HEK293 (cell line): ENCODE measurements around the gene TMC6.

ENCODE experiments used
- ATF2 ChIP-seq: fragments of 450-650 bp; formaldehyde crosslinking; IDR thresholded peaks from 2 replicates; pipeline ENCODE4 v1.5.1; 2016; ENCODE audit warnings: missing biosample characterization, missing genetic modification characterization, low read depth
- BCL11A ChIP-seq: fragments of 450-650 bp; formaldehyde crosslinking; IDR thresholded peaks from 2 replicates; pipeline ENCODE4 v1.5.1; 2016; ENCODE audit warnings: low read depth, missing biosample characterization, missing genetic modification characterization
- GLIS1 ChIP-seq: fragments of 450-650 bp; formaldehyde crosslinking; IDR thresholded peaks from 2 replicates; pipeline ENCODE4 v1.5.1; 2016; ENCODE audit warnings: missing biosample characterization, missing genetic modification characterization
- GLIS2 ChIP-seq: fragments of 450-650 bp; formaldehyde crosslinking; IDR thresholded peaks from 2 replicates; pipeline ENCODE4 v1.5.1; 2016; ENCODE audit warnings: missing biosample characterization, missing genetic modification characterization
- INSM2 ChIP-seq: fragments of 450-650 bp; formaldehyde crosslinking; IDR thresholded peaks from 2 replicates; pipeline ENCODE4 v1.5.1; 2016; ENCODE audit warnings: missing biosample characterization, missing genetic modification characterization
- KLF10 ChIP-seq: fragments of 450-650 bp; IDR thresholded peaks from 2 replicates; pipeline ENCODE4 v1.5.1; 2018; ENCODE audit warnings: missing biosample characterization, mild to moderate bottlenecking, missing genetic modification characterization
- RBAK ChIP-seq: fragments of 450-650 bp; formaldehyde crosslinking; IDR thresholded peaks from 2 replicates; pipeline ENCODE4 v1.5.1; 2016; ENCODE audit warnings: missing biosample characterization, missing genetic modification characterization
- REST ChIP-seq: fragments of 450-650 bp; formaldehyde crosslinking; IDR thresholded peaks from 2 replicates; pipeline ENCODE4 v1.5.1; 2016; ENCODE audit warnings: missing biosample characterization, missing genetic modification characterization
- SETDB1 ChIP-seq: IDR thresholded peaks from one replicate; pipeline ENCODE4 v1.6.1; 2017; ENCODE audit warnings: mild to moderate bottlenecking, low read length, moderate library complexity, mixed read lengths; ENCODE audit not compliant: insufficient read length
- ZBTB1 ChIP-seq: fragments of 450-650 bp; formaldehyde crosslinking; IDR thresholded peaks from 2 replicates; pipeline ENCODE4 v1.5.1; 2016; ENCODE audit warnings: missing biosample characterization, missing genetic modification characterization
- ZEB2 ChIP-seq: fragments of 450-650 bp; formaldehyde crosslinking; IDR thresholded peaks from 2 replicates; pipeline ENCODE4 v1.5.1; 2016; ENCODE audit warnings: missing biosample characterization, missing genetic modification characterization
- ZIC2 ChIP-seq: fragments of 450-650 bp; formaldehyde crosslinking; IDR thresholded peaks from 2 replicates; pipeline ENCODE4 v1.5.1; 2016; ENCODE audit warnings: missing biosample characterization, missing genetic modification characterization
- ZNF112 ChIP-seq: fragments of 450-650 bp; formaldehyde crosslinking; IDR thresholded peaks from 2 replicates; pipeline ENCODE4 v1.5.0; 2017; ENCODE audit warnings: missing biosample characterization, missing genetic modification characterization
- ZNF16 ChIP-seq: fragments of 450-650 bp; formaldehyde crosslinking; IDR thresholded peaks from 2 replicates; pipeline ENCODE4 v1.5.1; 2016; ENCODE audit warnings: low read depth, missing biosample characterization, missing genetic modification characterization
- ZNF18 ChIP-seq: fragments of 450-650 bp; formaldehyde crosslinking; IDR thresholded peaks from 2 replicates; pipeline ENCODE4 v1.5.1; 2016; ENCODE audit warnings: missing biosample characterization, missing genetic modification characterization
- ZNF274 ChIP-seq, 2 experiments: fragments of 200-500 bp in 1 of 2; fragments of 450-650 bp in 1 of 2; sonication (Bioruptor generic) in 1 of 2; formaldehyde crosslinking in 1 of 2; IDR thresholded peaks; 2 replicates each; pipeline versions ENCODE4 v1.5.1 to v1.6.1; 2014 to 2016; ENCODE audit warnings: borderline replicate concordance in 1 of 2, inconsistent platforms in 1 of 2, low read length in 1 of 2, missing biosample characterization in 1 of 2, missing genetic modification characterization in 1 of 2
- ZNF280C ChIP-seq: fragments of 450-650 bp; formaldehyde crosslinking; IDR thresholded peaks from 2 replicates; pipeline ENCODE4 v1.5.1; 2016; ENCODE audit warnings: missing biosample characterization, missing genetic modification characterization
- ZNF341 ChIP-seq: fragments of 450-650 bp; formaldehyde crosslinking; IDR thresholded peaks from 2 replicates; pipeline ENCODE4; 2016; ENCODE audit warnings: low read depth, missing biosample characterization, missing genetic modification characterization
- ZNF394 ChIP-seq: fragments of 450-650 bp; formaldehyde crosslinking; IDR thresholded peaks from 2 replicates; pipeline ENCODE4 v1.5.1; 2016; ENCODE audit warnings: missing biosample characterization, missing genetic modification characterization, mild to moderate bottlenecking, moderate library complexity, borderline replicate concordance
- ZNF449 ChIP-seq: fragments of 450-650 bp; formaldehyde crosslinking; IDR thresholded peaks from 2 replicates; pipeline ENCODE4 v1.5.1; 2017; ENCODE audit warnings: missing biosample characterization, mild to moderate bottlenecking, missing genetic modification characterization, moderate library complexity
- ZNF513 ChIP-seq: fragments of 450-650 bp; IDR thresholded peaks from 2 replicates; pipeline ENCODE4 v1.5.1; 2018; ENCODE audit warnings: missing biosample characterization, missing genetic modification characterization
- ZNF561 ChIP-seq: fragments of 450-650 bp; IDR thresholded peaks from 2 replicates; pipeline ENCODE4 v1.5.1; 2018; ENCODE audit warnings: missing biosample characterization, missing genetic modification characterization, borderline replicate concordance
- ZNF600 ChIP-seq: fragments of 450-650 bp; formaldehyde crosslinking; IDR thresholded peaks from 2 replicates; pipeline ENCODE4 v1.5.1; 2016; ENCODE audit warnings: missing biosample characterization, missing genetic modification characterization
- ZNF776 ChIP-seq: fragments of 450-650 bp; formaldehyde crosslinking; IDR thresholded peaks from 2 replicates; pipeline ENCODE4 v1.5.0; 2017; ENCODE audit warnings: missing biosample characterization, missing genetic modification characterization, borderline replicate concordance
- ZNF777 ChIP-seq: fragments of 450-650 bp; formaldehyde crosslinking; IDR thresholded peaks from 2 replicates; pipeline ENCODE4 v1.5.1; 2017; ENCODE audit warnings: missing biosample characterization, missing genetic modification characterization, borderline replicate concordance
- ZNF843 ChIP-seq: fragments of 450-650 bp; formaldehyde crosslinking; IDR thresholded peaks from 2 replicates; pipeline ENCODE4 v1.5.1; 2016; ENCODE audit warnings: missing biosample characterization, missing genetic modification characterization
- ZXDB ChIP-seq: fragments of 450-650 bp; formaldehyde crosslinking; IDR thresholded peaks from 2 replicates; pipeline ENCODE4 v1.5.1; 2016; ENCODE audit warnings: missing biosample characterization, missing genetic modification characterization

TMC6 gene

GRCh38 chr17:78176548-78177025 is 48.0 kb upstream of the TMC6 start (continued):
- no peak for TF ChIP-seq ZNF18 (tag by site-specific recombination)
- TF ChIP-seq INSM2 (tag by site-specific recombination), result no peak
- TF ChIP-seq ZNF561 (tag by site-specific recombination), result no peak
- TF ChIP-seq ZNF600, result no peak
- TF ChIP-seq ZNF843, result no peak
- no peak for TF ChIP-seq ZNF394
- TF ChIP-seq ZNF16 (tag by site-specific recombination), result no peak
- no peak for TF ChIP-seq ATF2
- no peak for TF ChIP-seq ZNF274 (IDR thresholded peaks at IDR 0.05; ENCODE audit: low read length)
- TF ChIP-seq ZNF274 (tag by site-specific recombination; IDR thresholded peaks at IDR 0.05; ENCODE audit: borderline replicate concordance), result no peak
- no peak for TF ChIP-seq ZNF280C (tag by site-specific recombination)
- peak; percentile 63 for TF ChIP-seq ZIC2
- no peak for TF ChIP-seq ZXDB (tag by site-specific recombination)
- TF ChIP-seq ZNF112, result no peak
- no peak for TF ChIP-seq KLF10 (tag by site-specific recombination)
- no peak for TF ChIP-seq RBAK (tag by site-specific recombination)
- TF ChIP-seq ZNF449, result peak; percentile 70
- TF ChIP-seq ZNF341 (tag by site-specific recombination), result no peak
- no peak for TF ChIP-seq ZNF776 (tag by site-specific recombination)
- TF ChIP-seq BCL11A (tag by site-specific recombination), result no peak
- no peak for TF ChIP-seq ZNF513 (tag by site-specific recombination)
- TF ChIP-seq GLIS2 (tag by site-specific recombination), result 0 out of 2 replicates have a peak, but pooled peaks have one; percentile 28
- TF ChIP-seq ZNF777, result no peak
- TF ChIP-seq ZBTB1 (tag by site-specific recombination), result no peak
- no peak for TF ChIP-seq SETDB1
- TF ChIP-seq REST (tag by site-specific recombination), result no peak
- peak; percentile 29; the same call in 1 of the 2 replicates for TF ChIP-seq ZEB2
- TF ChIP-seq GLIS1 (tag by site-specific recombination), result peak; percentile 82
